HepG2 (cell line): ENCODE results near the gene FAAP100. TPM values are rescaled to one million over a fixed set of nuclear protein-coding genes. Genes with fewer than 3 reads are reported as not detected.

Source experiments
- IRX3 ChIP-seq: sonication (generic); formaldehyde crosslinking; IDR thresholded peaks from 2 replicates; pipeline ENCODE4 v1.8.1; 2023; ENCODE audit warnings: mild to moderate bottlenecking, low read depth, missing genetic modification reagents, borderline replicate concordance
- PHF21A ChIP-seq: sonication (generic); formaldehyde crosslinking; IDR thresholded peaks from 2 replicates; pipeline ENCODE4 v1.5.0; 2020; ENCODE audit warnings: mild to moderate bottlenecking, missing genetic modification reagents
- TERF1 ChIP-seq: sonication (generic); formaldehyde crosslinking; IDR thresholded peaks from 2 replicates; pipeline ENCODE4 v1.8.0; 2022; ENCODE audit warnings: mild to moderate bottlenecking, missing genetic modification reagents, moderate library complexity
- XRCC5 ChIP-seq: fragments of 200-400 bp; formaldehyde crosslinking; optimal IDR thresholded peaks from 2 replicates; pipeline ENCODE3; 2017; ENCODE audit warnings: mild to moderate bottlenecking, low read length
- ZBTB20 ChIP-seq: sonication (generic); formaldehyde crosslinking; IDR thresholded peaks from 2 replicates; pipeline ENCODE4 v1.8.1; 2023; ENCODE audit warnings: missing genetic modification reagents, low read depth, mild to moderate bottlenecking, borderline replicate concordance
- ZFP1 ChIP-seq: IDR thresholded peaks from 2 replicates; pipeline ENCODE4 v1.6.1; 2016
- ZNF10 ChIP-seq: sonication (generic); formaldehyde crosslinking; IDR thresholded peaks from 2 replicates; pipeline ENCODE4 v1.4.0; 2020; ENCODE audit warnings: mild to moderate bottlenecking, low read depth, missing genetic modification reagents, borderline replicate concordance
- ZNF407 ChIP-seq: sonication (generic); formaldehyde crosslinking; IDR thresholded peaks from one replicate; pipeline ENCODE4 v1.5.1; 2020; ENCODE audit warnings: mild to moderate bottlenecking, missing genetic modification reagents; ENCODE audit errors: not compliant biosample characterization
- ZNF530 ChIP-seq: sonication (generic); formaldehyde crosslinking; IDR thresholded peaks from 2 replicates; pipeline ENCODE4 v1.5.0; 2020; ENCODE audit warnings: low read depth, mild to moderate bottlenecking, missing genetic modification reagents
- ZNF547 ChIP-seq: sonication (generic); formaldehyde crosslinking; IDR thresholded peaks from 2 replicates; pipeline ENCODE4 v1.5.1; 2020; ENCODE audit warnings: mild to moderate bottlenecking, missing genetic modification reagents
- ZNF609 ChIP-seq: sonication (generic); formaldehyde crosslinking; IDR thresholded peaks from 2 replicates; pipeline ENCODE4 v1.4.0; 2020; ENCODE audit warnings: mild to moderate bottlenecking, missing genetic modification reagents, borderline replicate concordance
- ZNF777 ChIP-seq: sonication (generic); formaldehyde crosslinking; IDR thresholded peaks from 2 replicates; pipeline ENCODE4 v1.4.0; 2020; ENCODE audit warnings: missing genetic modification reagents
- ZNF792 ChIP-seq: IDR thresholded peaks from 2 replicates; pipeline ENCODE4 v1.6.1; 2016
- ZNF839 ChIP-seq: sonication (generic); formaldehyde crosslinking; IDR thresholded peaks from 2 replicates; pipeline ENCODE4 v1.4.0; 2020; ENCODE audit warnings: missing genetic modification reagents, mild to moderate bottlenecking, borderline replicate concordance
- ZSCAN9 ChIP-seq: IDR thresholded peaks from 2 replicates; pipeline ENCODE4 v1.6.1; 2016; ENCODE audit warnings: borderline replicate concordance
- polyA plus RNA-seq, 8 experiments: library from polyadenylated mRNA; depleted of rRNA in 3 of 8; stranded (reverse) in 7 of 8; unstranded in 1 of 8; fragments of >200 nt; fragmentation: Illumina TruSeq in 4 of 8; extraction: Trizol in 4 of 8; gene quantifications; 2 replicates each; pipeline versions ENCODE4 v1.2.1 to v1.2.3, GENCODE V29; 2011 to 2016; ENCODE audit warnings: low read depth in 4 of 8, missing spikeins in 1 of 8, mixed read lengths in 1 of 8; ENCODE audit not compliant: insufficient read depth in 1 of 8
- total RNA-seq, 5 experiments: library from RNA; depleted of rRNA; stranded (reverse); fragments of >200 nt; fragmentation: Illumina TruSeq; extraction: Trizol; gene quantifications; 2 replicates each; pipeline ENCODE4 v1.2.3, GENCODE V29; 2016; ENCODE audit warnings: low read depth in 1 of 5

Gene FAAP100
- total and polyA plus RNA-seq, 2 of the 13 experiments (the other 11 are each of a cell fraction or from before 2014, with no cell fraction given), result 7.6 to 20.8 TPM

GRCh38 chr17:81512562-81513371, 39.4 kb downstream of the FAAP100 start, which contains the start of gene ACTG1 (continued):
- TF ChIP-seq ZNF609 (CRISPR knock-in tag), result peak; percentile 66; the same call in 1 of the 2 replicates
- no peak for TF ChIP-seq ZNF530 (CRISPR knock-in tag)
- TF ChIP-seq ZNF407 (CRISPR knock-in tag), result no peak
- TF ChIP-seq IRX3 (CRISPR knock-in tag), result peak; percentile 65; the same call in 1 of the 2 replicates
- TF ChIP-seq ZNF10 (CRISPR knock-in tag), result no peak
- no peak for TF ChIP-seq ZNF839 (CRISPR knock-in tag)
- no peak for TF ChIP-seq ZFP1 (CRISPR knock-in tag)
- no peak; the same call in 1 of the 2 replicates for TF ChIP-seq ZNF547 (CRISPR knock-in tag)
- no peak for TF ChIP-seq TERF1
- TF ChIP-seq ZBTB20 (CRISPR knock-in tag), result no peak
- TF ChIP-seq ZSCAN9, result peak; percentile 93; the same call in 1 of the 2 replicates
- TF ChIP-seq ZNF777 (CRISPR knock-in tag), result 0 out of 2 replicates have a peak, but pooled peaks have one; percentile 56
- TF ChIP-seq PHF21A (CRISPR knock-in tag), result no peak
- TF ChIP-seq ZNF792, result no peak
- TF ChIP-seq XRCC5, result no peak
